ENCODE data around the gene GTF3A.
"Not testable (repeated sequence)": the region's sequence is repeated elsewhere in the genome, so short reads cannot be mapped to it uniquely, and the experiment has no call there.

GTF3A gene

DNA sequence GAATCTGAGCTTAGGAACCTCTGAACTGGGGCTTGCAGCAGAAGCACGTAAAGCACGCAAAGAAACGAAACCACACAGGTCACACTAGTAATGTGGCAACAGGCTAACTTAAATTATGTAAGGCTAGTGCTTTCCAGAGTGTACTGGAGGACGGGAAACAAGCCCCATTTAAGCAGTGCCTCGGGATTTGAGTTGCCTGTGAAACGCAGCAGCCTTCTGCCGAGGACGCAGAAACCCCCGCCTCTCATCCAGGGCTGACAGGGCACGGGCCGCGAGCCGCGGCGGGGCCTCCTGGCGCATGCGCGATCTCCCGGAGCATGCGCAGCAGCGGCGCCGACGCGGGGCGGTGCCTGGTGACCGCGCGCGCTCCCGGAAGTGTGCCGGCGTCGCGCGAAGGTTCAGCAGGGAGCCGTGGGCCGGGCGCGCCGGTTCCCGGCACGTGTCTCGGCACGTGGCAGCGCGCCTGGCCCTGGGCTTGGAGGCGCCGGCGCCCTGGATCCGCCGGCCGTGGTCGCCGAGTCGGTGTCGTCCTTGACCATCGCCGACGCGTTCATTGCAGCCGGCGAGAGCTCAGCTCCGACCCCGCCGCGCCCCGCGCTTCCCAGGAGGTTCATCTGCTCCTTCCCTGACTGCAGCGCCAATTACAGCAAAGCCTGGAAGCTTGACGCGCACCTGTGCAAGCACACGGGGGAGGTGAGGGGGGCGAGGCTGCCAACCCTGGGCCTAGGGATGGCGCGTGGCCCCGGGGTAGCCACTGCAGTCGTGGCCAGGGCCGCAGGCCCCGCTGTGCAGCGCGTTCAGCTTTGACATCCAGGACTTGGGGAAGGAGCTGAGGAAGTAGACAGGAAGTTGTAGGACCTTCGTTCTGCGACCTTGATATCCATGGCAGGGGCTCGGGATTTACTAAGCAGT lies at the start of gene GTF3A:
Gene GTF3A (plus strand): TSS at position 374 of the 912 bp plus-strand sequence.
- peak; percentile 92 for DNase-seq

- peak; percentile 77 for DNase-seq
Measured at GRCh38 chr13:27374650-27375049, 49.8 kb upstream of the GTF3A start.

- DNase-seq = peak; percentile 77
Measured at GRCh38 chr13:27375686-27376326, 48.6 kb upstream of the GTF3A start.

DNA sequence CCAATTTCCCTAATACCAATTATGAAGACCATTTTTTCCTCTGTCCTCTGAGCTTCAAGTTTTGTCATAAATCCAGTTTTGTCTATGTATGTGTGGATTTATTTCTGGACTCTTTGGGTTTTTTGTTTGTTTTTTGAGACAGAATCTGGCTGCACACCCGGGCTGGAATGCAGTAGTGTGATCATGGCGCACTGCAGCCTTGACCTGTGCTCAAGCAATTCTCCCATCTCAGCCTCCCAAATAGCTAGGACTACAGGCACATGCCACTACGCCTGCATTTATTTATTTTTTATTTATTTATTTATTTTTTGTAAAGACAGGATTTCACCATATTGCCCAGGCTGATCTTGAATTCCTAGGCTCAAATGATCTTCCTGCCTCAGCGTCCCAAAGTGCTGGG lies 45.3 kb upstream of the GTF3A start:
- DNase-seq = no peak

GRCh38 chr13:27379694-27380641 lies 44.5 kb upstream of the GTF3A start:
- peak; percentile 70 for DNase-seq

- DNase-seq = no peak
Measured at GRCh38 chr13:27381601-27382000, 42.8 kb upstream of the GTF3A start.

DNA sequence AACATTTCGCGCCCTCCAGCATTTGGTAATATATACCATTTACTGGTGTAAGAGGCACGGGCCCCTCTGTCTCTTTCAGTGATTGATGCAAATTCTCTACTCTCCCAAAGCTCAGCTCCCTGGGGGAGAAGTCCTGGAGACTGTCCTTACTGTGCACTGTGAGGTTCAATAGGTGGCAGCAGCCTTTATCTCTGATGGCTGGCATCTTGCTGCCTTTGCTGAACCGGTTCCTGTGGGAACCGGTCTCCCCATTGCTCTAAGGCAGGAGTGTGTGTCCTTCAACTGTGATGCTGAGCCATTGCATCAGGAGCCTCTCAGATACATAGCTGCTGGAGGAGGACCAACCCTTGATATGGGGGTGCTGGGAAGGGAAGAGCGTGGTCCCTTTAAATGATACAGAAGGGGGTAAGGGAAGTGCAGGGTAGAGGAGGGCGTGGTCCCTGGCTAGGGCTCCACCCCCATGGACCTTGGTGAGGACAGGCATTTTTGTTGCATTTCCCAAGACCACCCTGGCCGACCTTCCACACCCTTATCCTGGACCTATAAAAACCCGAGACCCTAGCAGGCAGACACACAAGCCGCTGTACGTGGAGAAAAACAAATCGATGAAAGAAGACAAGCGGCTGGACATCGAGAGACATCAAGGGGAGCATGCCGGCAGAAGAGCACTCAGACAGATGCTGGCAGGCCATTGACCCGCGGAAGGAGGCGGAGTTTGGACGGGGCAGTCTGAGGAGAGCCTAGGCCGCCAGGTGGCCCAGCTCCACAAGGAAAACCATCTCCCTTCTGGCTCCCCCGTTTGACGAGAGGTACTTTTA lies 41.1 kb upstream of the GTF3A start:
- DNase-seq = no peak

DNA sequence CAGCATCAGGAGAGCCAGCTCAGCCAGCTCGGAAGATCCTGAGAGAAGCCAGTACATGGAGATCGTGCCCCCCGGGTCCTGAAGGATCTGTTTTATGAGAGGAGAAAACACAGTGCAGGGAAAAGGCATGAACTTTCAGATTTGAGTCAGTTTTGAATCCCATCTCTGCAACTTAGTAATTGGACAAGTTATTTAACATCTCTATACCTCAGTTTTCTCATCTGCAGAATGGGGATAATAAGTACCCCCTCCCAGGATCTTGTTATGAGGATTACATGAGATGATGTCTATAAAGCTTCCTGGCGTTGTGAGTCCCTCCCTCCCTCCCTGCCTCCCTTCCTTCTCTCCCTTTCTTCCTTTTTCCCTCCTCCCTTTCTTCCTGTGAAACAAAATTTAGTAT lies 40.1 kb upstream of the GTF3A start:
- DNase-seq = no peak

- DNase-seq = no peak
Measured at GRCh38 chr13:27388241-27388640, 36.2 kb upstream of the GTF3A start.

DNA sequence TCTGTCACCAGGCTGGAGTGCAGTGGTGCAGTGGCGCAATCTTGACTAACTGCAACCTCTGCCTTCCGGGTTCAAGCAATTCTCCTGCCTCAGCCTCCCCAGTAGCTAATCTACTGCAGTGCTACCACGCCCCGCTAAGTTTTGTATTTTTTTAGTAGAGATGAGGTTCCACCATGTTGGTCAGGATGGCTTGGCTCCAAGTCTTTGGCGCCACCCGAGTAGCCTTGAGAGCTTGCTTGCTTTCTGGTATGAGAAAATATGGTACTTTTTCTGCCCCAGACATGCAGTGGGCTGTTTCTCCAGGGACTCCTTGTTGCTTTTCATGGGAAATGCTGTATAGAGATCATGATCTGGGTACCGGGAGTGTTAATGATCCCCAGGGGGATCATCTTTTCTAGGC lies 34.5 kb upstream of the GTF3A start:
- DNase-seq = no peak

DNA sequence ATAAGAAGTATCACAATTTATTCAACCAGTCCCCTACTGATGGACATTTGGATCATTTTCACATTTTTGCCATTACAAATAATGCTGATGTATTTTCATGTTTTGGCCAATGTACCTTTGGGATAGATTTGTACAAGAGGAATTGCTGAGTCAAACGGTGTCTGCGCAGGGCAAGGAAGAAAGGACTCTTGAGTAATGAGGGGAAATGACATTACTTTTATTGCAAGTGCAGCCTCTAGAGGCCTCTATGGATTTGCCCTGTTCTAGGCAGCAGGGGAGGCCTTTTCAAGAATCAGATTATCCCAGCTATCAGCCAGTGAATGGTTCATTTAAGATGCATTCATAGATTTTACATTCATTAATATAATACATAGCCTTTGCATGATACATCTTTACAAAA lies 32.9 kb upstream of the GTF3A start:
- DNase-seq = no peak

GRCh38 chr13:27393101-27393500 lies 31.3 kb upstream of the GTF3A start:
- no peak for DNase-seq

GRCh38 chr13:27395007-27395510 lies 29.4 kb upstream of the GTF3A start:
- no peak for DNase-seq

- no peak for DNase-seq
Measured at GRCh38 chr13:27396252-27396846, 28.1 kb upstream of the GTF3A start.

GRCh38 chr13:27398360-27398759 lies 26.1 kb upstream of the GTF3A start:
- no peak for DNase-seq

DNA sequence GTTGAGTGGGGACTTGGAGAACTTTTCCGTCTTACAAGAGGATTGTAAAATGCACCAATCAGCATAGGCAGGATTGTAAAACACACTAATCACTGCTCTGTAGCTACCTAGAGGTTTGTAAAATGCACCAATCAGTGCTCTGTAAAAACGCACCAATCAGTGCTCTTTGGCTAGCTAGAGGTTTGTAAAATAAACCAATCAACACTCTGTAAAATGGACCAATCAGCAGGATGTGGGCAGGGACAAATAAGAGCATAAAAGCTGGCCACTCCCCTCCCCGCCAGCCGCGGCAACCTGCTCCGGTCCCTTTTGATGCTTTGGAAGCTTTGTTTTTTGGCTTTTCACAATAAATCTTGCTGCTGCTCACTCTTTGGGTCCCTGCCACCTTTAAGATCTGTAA lies 24.0 kb upstream of the GTF3A start:
- DNase-seq = not testable (repeated sequence)

DNA sequence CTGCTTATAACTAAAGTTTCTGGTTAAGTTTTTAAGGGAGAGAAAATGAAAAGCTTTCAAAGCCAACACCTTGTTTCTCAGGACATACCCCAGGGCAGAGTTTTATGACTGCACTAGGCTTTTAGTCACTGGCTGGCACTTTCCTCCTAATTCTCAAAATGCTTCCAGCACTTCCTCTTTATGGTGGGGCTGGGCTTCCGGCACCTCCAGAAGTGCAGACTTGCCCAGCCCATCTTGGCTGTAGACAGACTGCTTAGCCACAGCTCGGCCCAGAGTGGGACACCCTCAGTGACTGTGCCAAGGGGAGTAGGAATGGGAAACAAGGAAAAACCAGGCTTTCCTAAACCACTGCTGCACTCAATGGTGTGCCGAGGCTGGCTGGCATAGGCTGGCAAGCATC lies 23.2 kb upstream of the GTF3A start:
- peak; percentile 63 for DNase-seq

DNA sequence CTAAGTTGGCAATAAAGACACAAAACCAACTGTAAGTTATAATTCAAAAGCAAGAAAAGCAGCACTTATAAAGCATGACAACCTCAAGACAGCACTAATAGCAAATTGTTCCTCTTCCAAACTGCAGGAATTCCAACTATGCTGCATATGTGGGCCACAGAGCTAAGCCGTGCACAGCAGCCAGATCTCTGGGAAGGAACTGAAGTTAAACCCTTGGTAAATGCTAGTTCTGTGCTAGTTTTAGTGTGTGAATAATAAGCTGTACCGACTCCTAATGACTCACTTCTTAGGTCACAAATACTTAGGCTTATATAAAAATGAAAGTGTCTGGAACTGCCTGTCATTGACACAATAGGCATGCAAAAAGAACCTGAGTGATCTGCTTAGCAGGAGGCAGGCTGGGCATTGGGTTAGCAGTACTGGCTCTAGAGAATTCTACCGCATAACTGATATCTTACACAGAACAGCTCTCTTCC lies 21.2 kb upstream of the GTF3A start:
- peak; percentile 40 for DNase-seq

GRCh38 chr13:27403727-27404385 lies 20.6 kb upstream of the GTF3A start:
- no peak for DNase-seq

GRCh38 chr13:27404680-27405079 lies 19.7 kb upstream of the GTF3A start:
- DNase-seq = no peak

All from femur (tissue), 1 donor.